H9 (cell line): ENCODE results near the gene RBM12. TPM values are rescaled to one million over a fixed set of nuclear protein-coding genes. Genes with fewer than 3 reads are reported as not detected.
"Not testable (repeated sequence)": the region's sequence is repeated elsewhere in the genome, so short reads cannot be mapped to it uniquely, and the experiment has no call there.

ENCODE experiments used
- DNase-seq: peaks from one replicate; pipeline ENCODE4 v3.0.0-alpha.2; 2017
- H2AFZ ChIP-seq: one replicate; pipeline ENCODE4 v1.6.1; 2013; ENCODE audit warnings: mild to moderate bottlenecking, low read length, control low read depth, moderate library complexity
- H2AK5ac ChIP-seq: 2 replicates; pipeline ENCODE4 v1.6.1; 2013; ENCODE audit warnings: low read length, control low read depth, mixed read lengths; ENCODE audit not compliant: insufficient read length
- H2BK120ac ChIP-seq: one replicate; pipeline ENCODE4 v1.6.1; 2013; ENCODE audit warnings: low read depth, mild to moderate bottlenecking, low read length, control low read depth, inconsistent platforms; ENCODE audit not compliant: poor library complexity, severe bottlenecking
- H2BK12ac ChIP-seq: 2 replicates; pipeline ENCODE4 v1.6.1; 2013; ENCODE audit warnings: low read length, control low read depth, mixed read lengths, low read depth; ENCODE audit not compliant: insufficient read length
- H2BK15ac ChIP-seq: 2 replicates; pipeline ENCODE4 v1.6.1; 2013; ENCODE audit warnings: low read depth, low read length, control low read depth
- H2BK20ac ChIP-seq: one replicate; pipeline ENCODE4 v1.6.1; 2013; ENCODE audit warnings: low read depth, mild to moderate bottlenecking, low read length, control low read depth, inconsistent platforms; ENCODE audit not compliant: poor library complexity, severe bottlenecking
- H2BK5ac ChIP-seq: 2 replicates; pipeline ENCODE4 v1.6.1; 2013; ENCODE audit warnings: low read length, control low read depth, mixed read lengths; ENCODE audit not compliant: insufficient read length
- H3K14ac ChIP-seq: 2 replicates; pipeline ENCODE4 v1.6.1; 2013; ENCODE audit warnings: low read length, control low read depth; ENCODE audit not compliant: insufficient read depth
- H3K18ac ChIP-seq: 2 replicates; pipeline ENCODE4 v1.6.1; 2013; ENCODE audit warnings: low read depth, mild to moderate bottlenecking, mixed read lengths, low read length, control low read depth; ENCODE audit not compliant: insufficient read length
- H3K23ac ChIP-seq: 2 replicates; pipeline ENCODE4 v1.6.1; 2013; ENCODE audit warnings: low read length, control low read depth, mixed read lengths, low read depth; ENCODE audit not compliant: insufficient read length
- H3K23me2 ChIP-seq: 2 replicates; pipeline ENCODE4 v1.6.1; 2013; ENCODE audit warnings: low read depth, mild to moderate bottlenecking, mixed read lengths, low read length, control low read depth; ENCODE audit not compliant: insufficient read length, poor library complexity, severe bottlenecking
- H3K27ac ChIP-seq: 2 replicates; pipeline ENCODE4 v1.5.1; 2013; ENCODE audit warnings: low read length, control low read depth, mixed read lengths, low read depth; ENCODE audit not compliant: insufficient read length
- H3K27me3 ChIP-seq: 2 replicates; pipeline ENCODE4 v1.6.1; 2013; ENCODE audit warnings: low read length, control low read depth, inconsistent platforms; ENCODE audit not compliant: insufficient read depth
- H3K4ac ChIP-seq: 2 replicates; pipeline ENCODE4 v1.6.1; 2013; ENCODE audit warnings: low read depth, mild to moderate bottlenecking, control low read depth, inconsistent platforms, low read length, moderate library complexity
- H3K4me1 ChIP-seq: 2 replicates; pipeline ENCODE4 v1.6.1; 2013; ENCODE audit warnings: low read length, control low read depth, inconsistent platforms; ENCODE audit not compliant: insufficient read depth
- H3K4me2 ChIP-seq: 2 replicates; pipeline ENCODE4 v1.6.1; 2013; ENCODE audit warnings: low read length, control low read depth, mixed read lengths; ENCODE audit not compliant: insufficient read length, insufficient read depth
- H3K56ac ChIP-seq: 2 replicates; pipeline ENCODE4 v1.6.1; 2013; ENCODE audit warnings: low read depth, mild to moderate bottlenecking, mixed read lengths, low read length, control low read depth; ENCODE audit not compliant: insufficient read length
- H3K79me1 ChIP-seq: 2 replicates; pipeline ENCODE4 v1.6.1; 2013; ENCODE audit warnings: low read depth, mild to moderate bottlenecking, moderate library complexity, low read length, control low read depth, inconsistent platforms; ENCODE audit not compliant: insufficient read depth, poor library complexity, severe bottlenecking
- H3K79me2 ChIP-seq: 2 replicates; pipeline ENCODE4 v1.6.1; 2013; ENCODE audit warnings: low read length, control low read depth, inconsistent platforms; ENCODE audit not compliant: insufficient read depth
- H3K9ac ChIP-seq: 2 replicates; pipeline ENCODE4 v1.6.1; 2013; ENCODE audit warnings: low read length, control low read depth, mixed read lengths; ENCODE audit not compliant: insufficient read length; ENCODE audit errors: extremely low read depth
- H3K9me3 ChIP-seq: one replicate; pipeline ENCODE4 v1.6.1; 2013; ENCODE audit warnings: low read depth, low read length, inconsistent platforms; ENCODE audit not compliant: control insufficient read depth
- H3T11ph ChIP-seq: one replicate; pipeline ENCODE4 v1.6.1; 2013; ENCODE audit warnings: mild to moderate bottlenecking, low read length, control low read depth, inconsistent platforms
- H4K20me1 ChIP-seq: one replicate; pipeline ENCODE4 v1.6.1; 2013; ENCODE audit not compliant: control insufficient read depth, insufficient read length, insufficient read depth
- H4K5ac ChIP-seq: 2 replicates; pipeline ENCODE4 v1.6.1; 2013; ENCODE audit warnings: low read depth, mild to moderate bottlenecking, mixed read lengths, low read length, control low read depth; ENCODE audit not compliant: insufficient read length
- H4K8ac ChIP-seq: replicated peaks from 2 replicates; pipeline ENCODE4 v1.6.1; 2013; ENCODE audit warnings: low read length, control low read depth, mixed read lengths, low read depth; ENCODE audit not compliant: insufficient read length
- H4K91ac ChIP-seq: 2 replicates; pipeline ENCODE4 v1.6.1; 2013; ENCODE audit warnings: low read depth, mild to moderate bottlenecking, moderate library complexity, mixed read lengths, low read length, control low read depth; ENCODE audit not compliant: insufficient read length
- H3K27ac Mint-ChIP-seq, 3 experiments: 2 replicates in 2 of 3; 3 replicates in 1 of 3; pipeline ENCODE4 v1.8.0; 2020 to 2021; ENCODE audit warnings: mixed read lengths in 3 of 3, mild to moderate bottlenecking in 1 of 3, moderate library complexity in 1 of 3
- H3K27me3 Mint-ChIP-seq: 2 replicates; pipeline ENCODE4 v1.8.0; 2021; ENCODE audit warnings: low read depth, mild to moderate bottlenecking, moderate library complexity, mixed read lengths
- H3K36me3 Mint-ChIP-seq, 3 experiments: 2 replicates in 2 of 3; 3 replicates in 1 of 3; pipeline ENCODE4 v1.8.0; 2020 to 2021; ENCODE audit warnings: low read depth in 3 of 3, mixed read lengths in 3 of 3; ENCODE audit not compliant: insufficient read depth in 1 of 3
- H3K4me1 Mint-ChIP-seq, 2 experiments: 2 replicates each; pipeline ENCODE4 v1.8.0; 2020; ENCODE audit warnings: mixed read lengths in 2 of 2
- H3K4me3 Mint-ChIP-seq, 2 experiments: 2 replicates in 1 of 2; 3 replicates in 1 of 2; pipeline ENCODE4 v1.8.0; 2020 to 2021; ENCODE audit warnings: mild to moderate bottlenecking in 2 of 2, mixed read lengths in 2 of 2, moderate library complexity in 1 of 2
- H3K9me3 Mint-ChIP-seq, 2 experiments: 2 replicates in 1 of 2; 3 replicates in 1 of 2; pipeline ENCODE4 v1.8.0; 2020; ENCODE audit warnings: mild to moderate bottlenecking in 2 of 2, mixed read lengths in 2 of 2, moderate library complexity in 1 of 2
- CTCF ChIP-seq: fragments of 200-600 bp; sonication (generic); conservative IDR thresholded peaks from 3 replicates; pipeline ENCODE4 v1.8.0; 2021; ENCODE audit warnings: antibody characterized with exemption, mild to moderate bottlenecking
- WGBS: extraction: QIAGEN DNeasy Blood & Tissue Kit; methylation state at CpG from one replicate; pipeline ENCODE4 v1.1.7; 2013; ENCODE audit warnings: missing lambda C conversion rate, low lambda C conversion rate, mixed read lengths; ENCODE audit not compliant: insufficient read length; ENCODE audit errors: extremely low coverage; 5-methylcytosine and 5-hydroxymethylcytosine counted together
- total RNA-seq: library from RNA; stranded (reverse); gene quantifications from 2 replicates; pipeline ENCODE4 v1.2.1, GENCODE V29; 2021

The RBM12 gene
- total RNA-seq, 1 experiment from 2014 or later: 260 TPM

GRCh38 chr20:35714127-35714526 lies 49.4 kb upstream of the RBM12 start:
- Mint-ChIP-seq H3K36me3 (peaks cover 55 to 92% (median 91%) of the 10 kb centered on the region in 3 experiments), H3K4me1 (peaks cover 3 to 6% of the 10 kb centered on the region in 2 experiments), H3K4me3 (no peak overlapping the region), H3K27ac (peak overlapping the region in 1 of 3 experiments; percentile 92; a peak in 3 of 7 replicates), H3K27me3 (no peaks in the 10 kb centered on the region), H3K9me3 (no peaks in the 10 kb centered on the region)
- Histone ChIP-seq H4K91ac (no peak overlapping the region), H3K4ac (no peak overlapping the region), H2BK15ac (no peak overlapping the region), H2AFZ (no peak overlapping the region), H3K27me3 (no peaks in the 10 kb centered on the region), H3K9ac (no peak overlapping the region), H2BK12ac (no peak overlapping the region), H3K27ac (no peak overlapping the region), H2AK5ac (no peak overlapping the region), H3K23me2 (no peaks in the 10 kb centered on the region), H3K9me3 (no peaks in the 10 kb centered on the region), H3K79me2 (no peaks in the 10 kb centered on the region), H4K5ac (no peak overlapping the region), H3K23ac (no peak overlapping the region), H4K8ac (no peak overlapping the region), H3K4me2 (no peak overlapping the region), H2BK5ac (no peak overlapping the region), H3K4me1 (no peaks in the 10 kb centered on the region), H3T11ph (no peak overlapping the region), H3K79me1 (peaks cover 5% of the 10 kb centered on the region), H2BK120ac (no peak overlapping the region), H3K14ac (no peak overlapping the region), H3K18ac (no peak overlapping the region), H3K56ac (no peak overlapping the region), H4K20me1 (no peaks in the 10 kb centered on the region), H2BK20ac (no peak overlapping the region)
- DNase-seq: no peak
- no peak for TF ChIP-seq CTCF
- WGBS: no CpG with 5 or more reads among the region's 4 CpGs

- no CpG with 5 or more reads among the region's 9 CpGs for WGBS
- not testable (repeated sequence) for H3K27me3 ChIP-seq, H3K4me2 ChIP-seq, H3K14ac ChIP-seq, H2AK5ac ChIP-seq, H2BK12ac ChIP-seq, H3K79me1 ChIP-seq, H2AFZ ChIP-seq, H4K5ac ChIP-seq, H2BK20ac ChIP-seq, H2BK15ac ChIP-seq, H3K4me1 ChIP-seq, H2BK120ac ChIP-seq, H2BK5ac ChIP-seq, H4K8ac ChIP-seq, H3K18ac ChIP-seq, H3K23ac ChIP-seq, H3K4me1 Mint-ChIP-seq, H3K9me3 ChIP-seq, H3K79me2 ChIP-seq, DNase-seq, H4K20me1 ChIP-seq, H3T11ph ChIP-seq, H3K4me3 Mint-ChIP-seq, H3K56ac ChIP-seq, H4K91ac ChIP-seq, H3K4ac ChIP-seq, H3K23me2 ChIP-seq, H3K27me3 Mint-ChIP-seq, H3K9ac ChIP-seq, H3K27ac ChIP-seq, H3K9me3 Mint-ChIP-seq
- Mint-ChIP-seq H3K36me3 (peaks cover 53 to 92% (median 90%) of the 10 kb centered on the region in 3 experiments), H3K27ac (peak overlapping the region; percentile 48 to 83 (median 72); a peak in 4 of 7 replicates)
Observed at GRCh38 chr20:35713120-35713519, 48.4 kb upstream of the RBM12 start.
